Bone marrow (tissue), 2 donors: ENCODE results near the gene PDE2A.

ENCODE experiments used
- DNase-seq, 2 donors: peaks; one replicate each; lab custom pipeline; 2025; lab: John Stamatoyannopoulos, UW

The PDE2A gene

GRCh38 chr11:72704028-72704782, 30.0 kb upstream of the PDE2A start:
- DNase-seq, result no peak

- DNase-seq, result no peak
Measured at GRCh38 chr11:72703267-72704008, 29.2 kb upstream of the PDE2A start.

GRCh38 chr11:72702577-72703241, 28.5 kb upstream of the PDE2A start:
- DNase-seq, result no peak

GRCh38 chr11:72702096-72702495, 27.9 kb upstream of the PDE2A start:
- DNase-seq, result no peak

GRCh38 chr11:72701466-72701865, 27.2 kb upstream of the PDE2A start:
- no peak for DNase-seq

- DNase-seq, result no peak
Measured at GRCh38 chr11:72700146-72700545, 25.9 kb upstream of the PDE2A start.

- DNase-seq, result no peak
Measured at GRCh38 chr11:72697814-72698213, 23.6 kb upstream of the PDE2A start.

- DNase-seq, result no peak
Measured at GRCh38 chr11:72696866-72697700, 22.9 kb upstream of the PDE2A start.

GRCh38 chr11:72695354-72695753, 21.1 kb upstream of the PDE2A start:
- DNase-seq, result no peak

- no peak for DNase-seq
Measured at GRCh38 chr11:72693271-72693968, 19.2 kb upstream of the PDE2A start.

- no peak for DNase-seq
Measured at GRCh38 chr11:72692498-72693237, 18.4 kb upstream of the PDE2A start.

- no peak for DNase-seq
Measured at GRCh38 chr11:72690166-72690565, 15.9 kb upstream of the PDE2A start.

- DNase-seq, result no peak
Measured at GRCh38 chr11:72688929-72689328, 14.7 kb upstream of the PDE2A start.

- no peak for DNase-seq
Measured at GRCh38 chr11:72688486-72688885, 14.3 kb upstream of the PDE2A start.

- no peak for DNase-seq
Measured at GRCh38 chr11:72687326-72687725, 13.1 kb upstream of the PDE2A start.

- DNase-seq, result no peak
Measured at GRCh38 chr11:72686639-72687220, 12.5 kb upstream of the PDE2A start.

GRCh38 chr11:72685560-72686480, 11.6 kb upstream of the PDE2A start:
- no peak for DNase-seq

GRCh38 chr11:72684236-72684912, 10.2 kb upstream of the PDE2A start:
- peak in 1 of 2 donors; percentile 20 for DNase-seq

- peak; percentile 14 to 21 for DNase-seq
Measured at GRCh38 chr11:72683782-72684200, 9.6 kb upstream of the PDE2A start.
